HT1080 (cell line): ENCODE data around the gene SECISBP2. TPM values are rescaled to one million over a fixed set of nuclear protein-coding genes. Genes with fewer than 3 reads are reported as not detected.
"Not testable (repeated sequence)": the region's sequence is repeated elsewhere in the genome, so short reads cannot be mapped to it uniquely, and the experiment has no call there.

Source experiments
- DNase-seq: peaks from one replicate; pipeline ENCODE4 v3.0.0-alpha.2; 2015; ENCODE audit warnings: low read depth
- polyA plus RNA-seq, 2 experiments: library from polyadenylated mRNA; depleted of rRNA; stranded (reverse); fragments of >200 nt; gene quantifications; 2 replicates each; pipeline ENCODE4 v1.2.3, GENCODE V29; 2015
- total RNA-seq: library from RNA; depleted of rRNA; stranded (reverse); fragments of >200 nt; shearing (Covaris generic); gene quantifications from 2 replicates; pipeline ENCODE4 v1.2.3, GENCODE V29; 2014; rRNA removed

SECISBP2 gene, protein sequence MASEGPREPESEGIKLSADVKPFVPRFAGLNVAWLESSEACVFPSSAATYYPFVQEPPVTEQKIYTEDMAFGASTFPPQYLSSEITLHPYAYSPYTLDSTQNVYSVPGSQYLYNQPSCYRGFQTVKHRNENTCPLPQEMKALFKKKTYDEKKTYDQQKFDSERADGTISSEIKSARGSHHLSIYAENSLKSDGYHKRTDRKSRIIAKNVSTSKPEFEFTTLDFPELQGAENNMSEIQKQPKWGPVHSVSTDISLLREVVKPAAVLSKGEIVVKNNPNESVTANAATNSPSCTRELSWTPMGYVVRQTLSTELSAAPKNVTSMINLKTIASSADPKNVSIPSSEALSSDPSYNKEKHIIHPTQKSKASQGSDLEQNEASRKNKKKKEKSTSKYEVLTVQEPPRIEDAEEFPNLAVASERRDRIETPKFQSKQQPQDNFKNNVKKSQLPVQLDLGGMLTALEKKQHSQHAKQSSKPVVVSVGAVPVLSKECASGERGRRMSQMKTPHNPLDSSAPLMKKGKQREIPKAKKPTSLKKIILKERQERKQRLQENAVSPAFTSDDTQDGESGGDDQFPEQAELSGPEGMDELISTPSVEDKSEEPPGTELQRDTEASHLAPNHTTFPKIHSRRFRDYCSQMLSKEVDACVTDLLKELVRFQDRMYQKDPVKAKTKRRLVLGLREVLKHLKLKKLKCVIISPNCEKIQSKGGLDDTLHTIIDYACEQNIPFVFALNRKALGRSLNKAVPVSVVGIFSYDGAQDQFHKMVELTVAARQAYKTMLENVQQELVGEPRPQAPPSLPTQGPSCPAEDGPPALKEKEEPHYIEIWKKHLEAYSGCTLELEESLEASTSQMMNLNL
- total RNA-seq = 21.8 and 24.2 TPM in 2 replicates
- polyA plus RNA-seq (2015; cell fraction: cytosol; rRNA removed) = 26.2 and 34.1 TPM in 2 replicates
- polyA plus RNA-seq (2015; cell fraction: nucleus; rRNA removed) = 61.0 and 64.9 TPM in 2 replicates

- DNase-seq = peak; percentile 99
These were observed at the start of gene SECISBP2 for GRCh38 chr9:89318123-89319014. TSS of gene SECISBP2 (plus strand) at chr9:89318500. CDS start at chr9:89318577, 77 bp downstream.

- no peak for DNase-seq
These were observed 44.6 kb upstream of the SECISBP2 start for GRCh38 chr9:89273528-89274279.

GRCh38 chr9:89274838-89275237 lies 43.5 kb upstream of the SECISBP2 start:
- peak; percentile 96 for DNase-seq

DNA sequence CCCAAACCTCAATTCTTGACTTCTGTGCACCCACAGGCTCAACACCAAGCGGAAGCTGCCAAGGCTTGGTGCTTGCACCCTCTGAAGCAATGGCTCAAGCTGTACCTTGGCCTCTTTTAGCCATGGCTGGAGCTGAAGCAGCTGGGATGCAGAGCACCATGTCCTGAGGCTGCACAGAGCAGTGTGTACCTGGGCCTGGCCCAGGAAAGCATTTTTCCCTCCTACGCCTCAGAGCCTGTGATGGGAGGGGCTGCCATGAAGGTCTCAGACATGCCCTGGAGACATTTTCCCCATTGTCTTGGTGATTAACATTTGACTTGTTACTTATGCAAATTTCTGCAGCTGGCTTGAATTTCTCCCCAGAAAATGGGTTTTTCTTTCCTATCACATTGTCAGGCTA lies 42.3 kb upstream of the SECISBP2 start:
- not testable (repeated sequence) for DNase-seq

DNA sequence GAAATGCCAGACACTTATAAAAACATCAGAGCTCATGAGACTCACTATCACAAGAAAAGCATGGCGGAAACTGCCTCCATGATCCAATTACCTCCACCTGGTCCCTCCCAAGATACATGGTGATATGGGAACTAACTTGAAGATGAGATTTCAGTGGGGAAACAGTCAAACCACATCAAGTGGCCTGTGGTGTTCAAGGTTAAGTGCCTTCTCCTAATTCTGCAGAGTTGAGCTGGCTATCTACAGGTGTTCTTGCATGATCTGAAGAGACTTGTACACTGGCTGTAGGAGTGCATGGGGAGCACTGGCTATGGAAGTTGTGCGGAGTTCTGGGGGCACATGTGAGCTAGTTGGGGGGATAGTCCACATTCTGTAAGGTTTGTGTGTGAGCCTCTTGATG lies 41.3 kb upstream of the SECISBP2 start:
- DNase-seq = no peak

DNA sequence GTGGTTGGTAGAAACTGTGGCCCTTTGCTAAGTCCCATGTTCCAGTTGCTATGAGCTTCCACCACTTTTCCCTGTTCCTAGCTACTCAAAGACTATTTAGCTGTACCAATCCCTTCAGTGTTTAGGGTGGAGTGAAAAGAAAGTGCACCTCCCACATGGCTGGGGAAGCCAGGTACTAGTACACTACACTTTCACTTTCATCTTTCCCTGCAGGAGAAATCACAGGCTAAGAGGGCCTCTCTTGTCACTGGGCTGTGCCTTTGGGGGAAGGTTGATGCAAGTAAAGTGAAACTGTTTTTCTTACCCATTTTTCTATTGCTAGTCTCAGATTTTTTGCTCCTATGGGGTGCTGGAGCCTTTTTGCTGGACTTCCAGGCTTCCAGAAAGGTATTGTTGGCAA lies 40.8 kb upstream of the SECISBP2 start:
- DNase-seq = no peak

DNA sequence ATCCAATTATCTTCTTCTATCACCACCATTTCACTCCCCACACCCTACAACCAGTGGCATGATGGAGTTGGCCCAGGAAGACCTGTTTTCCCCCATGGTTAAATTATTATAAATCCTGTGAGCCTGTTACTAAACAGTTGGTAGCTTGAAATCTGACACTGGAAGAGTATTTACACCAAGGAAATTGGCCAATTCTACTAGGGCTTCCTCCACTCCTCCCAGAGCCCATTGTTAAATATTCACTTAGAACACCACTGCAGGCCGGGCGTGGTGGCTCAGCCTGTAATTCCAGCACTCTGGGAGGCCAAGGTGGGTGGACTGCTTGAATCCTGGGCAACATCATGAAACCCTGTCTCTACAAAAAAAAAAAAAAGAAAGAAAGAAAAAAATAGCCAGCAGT lies 39.7 kb upstream of the SECISBP2 start:
- no peak for DNase-seq

DNA sequence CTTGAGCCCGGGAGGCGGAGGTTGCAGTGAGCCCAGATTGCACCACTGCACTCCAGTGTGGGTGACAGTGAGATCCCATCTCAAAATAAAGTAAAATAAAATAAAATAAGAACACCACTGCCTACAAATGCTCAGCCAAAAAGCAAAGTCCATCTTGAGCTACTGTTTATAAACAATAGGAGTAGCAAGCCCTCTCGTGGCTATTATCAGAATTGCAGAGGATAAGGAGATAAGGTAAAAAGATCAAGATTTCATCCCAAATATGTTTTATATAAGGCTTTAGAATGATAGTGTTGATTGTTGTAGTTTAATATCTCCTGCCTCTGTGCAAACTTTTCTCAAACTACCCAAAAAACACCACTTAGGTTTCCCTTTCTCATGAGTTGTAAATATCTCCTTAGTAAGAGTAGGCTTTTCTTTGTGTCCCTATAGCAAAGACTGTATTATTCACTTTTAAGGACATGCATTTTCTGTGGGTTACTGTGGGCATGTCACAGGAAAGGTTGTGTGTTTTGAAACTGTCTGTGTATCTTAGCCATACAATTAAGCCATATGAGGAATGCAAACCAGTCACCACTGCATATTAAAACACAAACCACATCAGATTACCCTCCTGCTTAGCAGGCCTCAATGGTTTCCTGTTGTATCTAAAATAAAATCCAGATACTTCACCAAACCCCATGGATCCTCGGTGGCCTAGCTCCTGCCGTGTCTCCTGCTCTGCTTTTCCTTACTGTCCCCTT lies 39.1 kb upstream of the SECISBP2 start:
- peak; percentile 23 for DNase-seq

DNA sequence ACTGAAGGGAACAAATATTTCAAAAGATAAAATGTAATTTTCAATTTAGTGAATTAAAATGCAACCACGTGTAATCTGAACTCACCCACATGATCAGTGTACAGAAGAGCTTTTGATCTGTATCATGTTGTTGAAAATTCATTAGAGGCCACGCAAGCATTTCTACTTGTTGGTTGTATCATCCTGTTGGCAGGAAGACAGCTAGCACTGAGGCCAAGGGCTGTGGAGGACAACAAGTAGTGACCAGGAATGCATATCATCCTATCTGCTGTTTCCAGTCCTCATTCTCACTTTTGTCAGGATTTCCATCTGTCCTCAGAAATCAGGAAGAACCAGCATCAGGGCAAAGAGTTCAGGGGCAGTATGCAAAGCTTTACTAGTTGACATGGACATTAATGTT lies 37.2 kb upstream of the SECISBP2 start:
- no peak for DNase-seq

GRCh38 chr9:89282248-89282968 lies 35.9 kb upstream of the SECISBP2 start:
- not testable (repeated sequence) for DNase-seq

GRCh38 chr9:89284076-89284475 lies 34.2 kb upstream of the SECISBP2 start:
- no peak for DNase-seq

- no peak for DNase-seq
These were observed 26.6 kb upstream of the SECISBP2 start for GRCh38 chr9:89291741-89292140.

DNA sequence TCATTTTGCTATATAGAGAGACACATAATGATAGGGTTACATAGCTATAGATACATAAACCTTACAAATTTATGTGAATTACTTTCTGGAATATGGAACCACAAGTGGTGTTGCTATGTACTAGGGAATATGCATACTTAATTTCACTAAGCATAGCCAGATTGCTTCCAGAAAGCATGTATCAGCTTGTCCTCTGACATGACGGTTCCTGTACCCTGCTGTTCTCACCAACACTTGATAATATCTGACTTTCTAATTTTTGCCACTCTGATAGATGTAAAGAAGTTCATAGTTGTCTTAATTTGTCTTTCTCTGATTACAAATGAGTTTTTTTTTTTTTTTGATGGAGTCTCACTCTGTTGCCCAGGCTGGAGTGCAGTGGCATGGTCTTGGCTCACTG lies 25.3 kb upstream of the SECISBP2 start:
- DNase-seq = no peak

DNA sequence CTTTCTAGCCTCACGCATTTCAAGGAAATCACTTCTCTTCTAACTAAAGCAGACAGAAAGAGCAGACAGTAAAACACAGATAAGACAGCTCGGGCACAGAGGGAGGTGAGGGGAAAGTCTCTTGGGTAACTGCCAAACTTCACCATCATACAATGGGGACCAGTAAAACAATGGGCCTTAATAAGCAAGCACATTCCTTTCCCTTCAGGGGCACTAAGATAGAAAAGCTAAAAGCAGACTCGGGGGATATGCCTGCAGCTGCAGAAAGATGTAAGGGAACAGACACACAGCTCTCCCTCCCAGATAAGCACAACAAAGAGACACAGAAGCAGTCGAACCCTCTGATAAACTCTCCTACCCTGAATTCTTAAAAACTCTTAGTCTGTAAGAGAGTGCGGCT lies 22.9 kb upstream of the SECISBP2 start:
- no peak for DNase-seq

DNA sequence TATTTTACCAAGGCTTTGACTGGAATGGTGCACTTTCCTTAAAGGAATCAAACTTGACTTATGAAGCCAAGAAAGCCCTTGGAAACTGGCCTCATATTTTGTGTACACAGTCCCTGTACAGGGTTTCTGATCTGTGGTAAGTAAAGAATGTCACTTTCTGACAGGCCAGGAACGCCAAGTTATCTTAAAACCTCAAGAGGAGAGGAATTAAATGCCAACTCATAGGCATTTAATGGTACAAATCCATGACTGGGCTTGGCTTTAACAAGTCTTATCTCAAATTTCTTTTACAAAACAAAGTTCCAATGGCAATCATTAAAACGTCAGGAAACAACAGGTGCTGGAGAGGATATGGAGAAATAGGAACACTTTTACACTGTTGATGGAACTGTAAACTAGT lies 16.3 kb upstream of the SECISBP2 start:
- DNase-seq = not testable (repeated sequence)

DNA sequence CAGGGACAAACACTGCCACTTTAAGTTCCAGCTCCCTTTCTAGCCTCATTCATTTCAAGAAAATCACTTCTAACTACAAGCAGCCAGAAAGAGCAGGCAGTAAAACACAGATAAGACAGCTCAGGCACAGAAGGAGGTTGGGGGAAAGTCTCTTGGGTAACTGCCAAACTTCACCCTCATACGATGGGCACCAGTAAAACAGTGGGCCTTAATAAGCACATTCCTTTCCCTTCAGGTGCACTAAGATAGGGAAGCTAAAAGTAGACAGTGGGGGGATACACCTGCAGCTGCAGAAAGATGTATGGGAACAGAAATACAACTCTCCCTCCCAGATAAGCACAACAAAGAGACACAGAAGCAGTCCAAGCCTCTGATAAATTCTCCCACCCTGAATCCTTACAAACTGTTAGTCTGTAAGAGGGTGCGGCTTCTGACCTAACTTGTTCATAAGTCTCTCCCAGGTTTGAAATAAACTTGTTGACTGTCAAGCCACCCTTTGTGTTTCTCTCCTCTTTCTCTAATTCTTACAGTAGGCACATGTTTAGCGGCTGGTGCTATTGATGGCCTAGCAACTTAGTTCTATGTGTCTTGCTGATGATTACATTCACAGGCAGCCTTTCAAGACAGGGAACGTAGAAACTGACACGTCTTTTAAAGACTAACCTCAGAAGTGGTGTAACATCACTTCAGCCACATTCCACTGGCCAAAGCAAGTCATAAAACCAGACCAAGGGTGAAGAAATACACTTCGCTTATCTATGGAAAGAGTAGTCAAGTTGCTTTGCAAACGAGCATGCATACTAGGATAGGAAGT lies 14.1 kb upstream of the SECISBP2 start:
- no peak for DNase-seq

- DNase-seq = no peak
These were observed 13.5 kb upstream of the SECISBP2 start for GRCh38 chr9:89304834-89305188.

DNA sequence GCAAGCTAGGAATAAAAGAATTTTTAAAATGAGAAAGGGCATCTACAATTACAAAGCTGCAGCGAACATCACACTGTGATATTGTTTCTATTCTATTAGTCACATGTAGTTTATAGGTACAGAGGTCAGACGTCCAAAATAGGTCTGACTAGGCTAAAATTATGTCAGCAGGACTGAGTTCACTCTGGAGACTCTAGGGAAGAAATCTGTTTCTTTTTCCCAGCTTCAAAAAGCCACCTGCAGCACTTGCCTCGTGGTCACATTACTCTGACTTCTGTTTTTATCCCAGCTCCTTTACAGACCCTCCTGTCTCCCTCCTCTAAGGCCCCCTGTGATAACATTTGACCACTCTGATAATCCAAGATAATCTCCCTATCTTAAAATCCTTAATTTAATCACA lies 12.4 kb upstream of the SECISBP2 start:
- no peak for DNase-seq
